Stimulated activated CD4-positive, alpha-beta T cell treated with anti-CD3 and anti-CD28 coated beads, Interleukin-4, amount 100 ng/mL, for 4 hours (primary cell): ENCODE data around the gene PAK5.

ENCODE experiments used
- DNase-seq, 2 experiments: peaks; one replicate each; pipeline ENCODE4 v3.0.0-alpha.2; 2020

Gene PAK5

GRCh38 chr20:9516234-9516871, 322.5 kb downstream of the PAK5 start:
- no peak for DNase-seq

DNA sequence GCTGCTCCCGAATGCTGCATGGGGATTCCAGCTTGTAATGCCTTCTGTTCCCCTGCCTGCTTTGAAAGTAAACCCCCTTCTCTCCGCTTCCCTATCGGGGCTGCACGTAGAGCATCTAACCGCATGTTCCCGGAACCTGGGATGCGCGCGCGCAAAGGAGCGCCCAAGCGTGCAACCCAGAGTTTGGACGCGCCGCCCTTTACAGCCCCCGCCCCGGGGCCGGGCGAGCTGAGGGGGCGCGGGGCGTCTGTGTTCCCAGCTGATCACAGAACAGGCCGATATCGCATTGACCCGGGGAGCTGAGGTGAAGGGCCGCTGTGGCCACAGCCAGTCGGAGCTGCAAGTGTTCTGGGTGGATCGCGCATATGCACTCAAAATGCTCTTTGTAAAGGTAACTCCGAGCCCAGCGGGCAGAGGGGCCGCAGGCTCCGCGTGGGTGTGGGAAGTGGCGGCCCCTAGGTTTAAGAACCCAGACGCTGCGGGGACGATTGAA, 323.1 kb downstream of the PAK5 start:
- DNase-seq, result no peak

DNA sequence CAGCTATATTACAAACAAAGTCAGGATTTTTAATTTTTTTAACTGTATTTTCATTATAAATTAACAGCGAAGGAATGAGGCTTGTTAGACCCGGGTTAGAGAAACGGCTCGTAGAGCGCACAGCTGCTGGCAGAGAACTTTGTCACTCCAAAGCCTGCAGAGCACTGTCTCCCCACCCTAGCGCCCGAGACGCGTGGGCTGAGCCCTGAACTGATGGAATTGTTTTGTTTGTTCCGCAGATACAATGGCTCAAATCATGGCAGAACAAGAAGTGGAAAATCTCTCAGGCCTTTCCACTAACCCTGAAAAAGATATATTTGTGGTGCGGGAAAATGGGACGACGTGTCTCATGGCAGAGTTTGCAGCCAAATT, 323.7 kb downstream of the PAK5 start:
- no peak for DNase-seq

GRCh38 chr20:9514461-9515213, 324.2 kb downstream of the PAK5 start, which contains the start of gene LAMP5:
Gene LAMP5 (plus strand): TSS chr20:9514590. CDS start chr20:9514853, 263 bp downstream.
- DNase-seq, result no peak

DNA sequence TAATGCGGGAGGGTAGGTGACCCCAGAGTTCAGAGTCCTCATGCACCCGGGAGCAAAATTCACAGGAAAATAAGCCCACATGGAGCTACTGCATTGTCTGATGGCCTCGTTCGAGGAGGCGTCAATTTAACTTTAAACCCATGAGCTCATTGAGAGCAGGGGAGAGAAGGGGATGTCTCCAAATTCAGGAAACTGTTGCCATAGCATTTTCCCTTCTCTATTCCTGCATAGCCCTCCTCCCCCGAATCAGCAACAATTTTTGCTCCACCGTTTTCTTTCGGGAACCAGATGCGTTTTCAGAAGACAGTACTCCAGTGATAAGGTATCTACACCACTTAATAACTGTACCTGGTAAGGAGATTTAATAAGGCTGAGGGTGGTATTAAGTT, 324.8 kb downstream of the PAK5 start:
- no peak for DNase-seq

DNA sequence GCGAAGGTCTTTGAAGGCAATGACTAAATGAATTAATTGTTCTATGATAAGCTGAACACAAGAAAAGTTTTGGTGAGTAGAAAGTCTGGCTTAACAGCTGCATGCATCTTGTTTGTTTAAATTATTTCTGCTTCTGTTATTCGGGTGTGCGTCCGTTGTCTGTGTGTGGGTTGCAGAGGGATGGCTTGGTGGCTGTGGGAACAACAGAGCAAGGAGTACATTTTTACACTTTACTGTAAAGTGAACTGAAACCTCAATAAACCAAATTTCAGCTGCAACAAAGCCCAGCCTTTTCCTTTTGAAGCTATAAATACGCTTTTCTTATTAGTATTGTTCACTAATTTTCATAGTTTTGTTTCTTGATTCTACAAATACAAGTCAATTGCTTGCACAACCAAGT, 328.0 kb downstream of the PAK5 start:
- no peak for DNase-seq

GRCh38 chr20:9509246-9509645, 329.6 kb downstream of the PAK5 start:
- DNase-seq, result no peak

DNA sequence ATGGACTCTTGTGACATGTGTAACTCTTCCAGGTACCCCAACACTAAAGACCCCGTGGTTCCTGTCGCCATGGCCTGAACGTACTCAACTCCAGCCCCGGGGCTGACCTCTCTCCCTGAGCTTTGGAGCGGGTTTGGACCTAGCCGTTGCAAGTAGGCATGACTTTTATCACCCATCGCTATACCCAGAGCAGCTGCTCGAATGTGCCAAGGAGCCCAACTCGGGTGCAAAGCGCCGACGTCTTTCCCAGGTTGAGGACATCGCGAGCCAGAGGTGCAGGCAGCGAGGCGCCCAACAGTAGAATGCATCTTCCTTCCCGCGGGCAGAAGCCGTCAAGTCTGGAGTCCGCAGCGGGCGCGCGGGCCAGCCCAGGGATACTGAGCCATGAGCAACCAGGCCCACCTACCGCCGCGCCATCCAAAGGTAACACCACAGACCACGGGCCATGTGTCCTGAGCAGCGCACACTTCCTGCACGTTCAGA, 330.1 kb downstream of the PAK5 start:
- no peak for DNase-seq

DNA sequence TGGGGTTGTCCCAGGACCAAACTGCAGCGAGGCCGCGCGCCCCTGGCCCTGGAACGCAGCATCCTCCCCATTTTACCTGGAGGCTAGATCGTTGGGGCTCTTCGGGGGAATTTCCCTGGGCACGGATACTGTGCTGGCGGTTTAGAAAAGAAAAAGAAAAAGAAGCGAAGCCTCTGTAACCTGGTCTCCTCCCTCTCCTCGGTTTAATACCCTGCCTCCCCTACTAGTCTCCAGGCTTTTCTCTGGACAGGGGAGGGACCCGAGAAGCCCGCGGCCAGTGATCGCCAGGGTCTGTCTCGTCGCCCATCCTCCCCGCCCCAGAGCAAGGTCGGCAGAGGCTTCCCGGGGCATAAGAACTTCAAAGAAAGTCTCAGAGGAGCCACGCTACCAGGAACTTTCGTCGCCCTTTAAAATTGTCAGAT, 330.6 kb downstream of the PAK5 start:
- no peak for DNase-seq

- no peak for DNase-seq
Measured at GRCh38 chr20:9507544-9508239, 331.2 kb downstream of the PAK5 start.

- no peak for DNase-seq
Measured at GRCh38 chr20:9506964-9507369, 331.9 kb downstream of the PAK5 start.

DNA sequence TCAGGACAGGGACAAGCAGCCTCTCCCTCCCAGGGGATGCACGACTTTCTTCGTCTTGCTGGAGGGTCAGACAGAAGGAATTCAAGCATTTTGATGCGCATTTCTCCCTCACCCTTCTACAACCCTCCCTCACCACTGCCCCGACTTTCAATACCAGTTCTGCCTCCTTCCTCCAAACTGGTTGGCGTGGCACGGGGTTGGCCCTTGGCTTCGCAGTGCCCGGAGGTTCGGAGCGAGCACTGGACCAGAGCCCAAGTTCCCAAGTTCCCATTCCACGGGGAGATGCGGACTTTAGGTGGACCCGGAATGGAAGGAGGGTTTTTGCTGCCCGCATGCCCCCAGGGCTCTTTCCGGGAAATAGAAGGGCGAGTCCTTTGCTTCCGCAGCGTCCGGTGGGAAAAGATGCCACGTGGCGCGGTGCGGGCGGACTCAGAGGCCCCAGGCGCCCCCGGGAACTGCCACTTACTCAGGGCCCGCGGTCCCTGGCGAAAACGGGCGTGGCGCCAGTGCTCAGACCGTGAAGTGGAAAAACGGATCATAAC, 332.5 kb downstream of the PAK5 start:
- no peak for DNase-seq

DNA sequence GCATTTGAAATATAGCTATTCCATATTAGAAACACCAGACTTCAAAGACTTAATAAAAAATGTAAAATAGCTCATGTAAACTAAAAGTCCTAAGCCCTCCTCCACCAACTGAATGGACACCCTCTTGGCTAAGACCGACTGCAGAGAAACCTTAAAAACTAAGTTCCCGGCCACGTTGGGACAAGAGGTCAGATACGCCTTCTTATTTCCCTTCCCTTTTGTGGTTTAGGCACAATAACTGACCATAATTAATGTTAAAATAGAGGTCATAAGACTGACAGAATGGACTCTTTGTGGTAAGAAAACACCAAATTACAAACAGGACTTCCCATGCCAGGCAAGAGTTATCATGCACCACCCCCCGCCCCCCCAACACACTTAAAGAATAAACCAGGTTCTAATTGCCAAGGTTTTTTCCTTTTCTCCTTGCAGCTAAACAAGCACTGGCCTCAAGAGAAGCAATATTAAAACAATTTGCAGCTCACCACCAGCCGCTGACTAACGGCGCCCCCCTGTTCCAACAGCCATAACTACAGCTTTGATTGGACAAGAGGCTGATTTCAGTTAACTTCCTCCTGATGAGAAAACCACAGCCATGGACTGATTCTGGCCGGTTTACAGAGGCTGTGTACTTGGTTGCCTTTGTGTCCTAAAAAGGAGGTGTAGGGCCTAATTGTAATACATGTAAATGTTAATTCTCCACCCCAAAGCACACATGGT, 335.2 kb downstream of the PAK5 start:
- no peak for DNase-seq

GRCh38 chr20:9501473-9501872, 337.4 kb downstream of the PAK5 start:
- no peak for DNase-seq

GRCh38 chr20:9500121-9500520, 338.8 kb downstream of the PAK5 start:
- no peak for DNase-seq

GRCh38 chr20:9499126-9499899, 339.6 kb downstream of the PAK5 start:
- DNase-seq, result no peak

- DNase-seq, result no peak
Measured at GRCh38 chr20:9498322-9498721, 340.6 kb downstream of the PAK5 start.

- no peak for DNase-seq
Measured at GRCh38 chr20:9496155-9496554, 342.7 kb downstream of the PAK5 start.

- no peak for DNase-seq
Measured at GRCh38 chr20:9495701-9496100, 343.2 kb downstream of the PAK5 start.

GRCh38 chr20:9493803-9494202, 345.1 kb downstream of the PAK5 start:
- no peak for DNase-seq

GRCh38 chr20:9492067-9492466, 346.8 kb downstream of the PAK5 start:
- DNase-seq, result no peak

DNA sequence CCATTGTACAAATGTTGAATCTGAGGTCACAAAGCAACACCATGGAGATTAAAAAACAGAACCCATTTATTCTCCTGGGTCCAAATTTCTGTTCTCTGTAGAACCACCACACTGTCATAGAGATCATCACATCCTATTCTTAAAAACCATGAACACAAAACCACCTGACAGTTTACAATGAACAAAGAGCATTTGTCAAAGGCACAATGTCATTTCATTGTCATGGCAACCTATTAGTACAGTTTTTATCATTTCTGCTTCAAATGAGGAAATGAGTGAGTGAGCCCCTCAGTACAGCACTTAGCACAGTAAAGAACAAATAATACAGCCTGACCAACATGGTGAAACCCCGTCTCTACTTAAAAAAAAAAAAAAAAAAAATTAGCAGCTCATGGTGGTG, 347.6 kb downstream of the PAK5 start:
- DNase-seq, result no peak
